H9 (cell line): ENCODE data around the gene TRIM65. TPM values are rescaled to one million over a fixed set of nuclear protein-coding genes. Genes with fewer than 3 reads are reported as not detected.

Experiments
- DNase-seq: peaks from one replicate; pipeline ENCODE4 v3.0.0-alpha.2; 2017
- H2AFZ ChIP-seq: one replicate; pipeline ENCODE4 v1.6.1; 2013; ENCODE audit warnings: mild to moderate bottlenecking, low read length, control low read depth, moderate library complexity
- H2AK5ac ChIP-seq: 2 replicates; pipeline ENCODE4 v1.6.1; 2013; ENCODE audit warnings: low read length, control low read depth, mixed read lengths; ENCODE audit not compliant: insufficient read length
- H2BK120ac ChIP-seq: one replicate; pipeline ENCODE4 v1.6.1; 2013; ENCODE audit warnings: low read depth, mild to moderate bottlenecking, low read length, control low read depth, inconsistent platforms; ENCODE audit not compliant: poor library complexity, severe bottlenecking
- H2BK12ac ChIP-seq: 2 replicates; pipeline ENCODE4 v1.6.1; 2013; ENCODE audit warnings: low read length, control low read depth, mixed read lengths, low read depth; ENCODE audit not compliant: insufficient read length
- H2BK15ac ChIP-seq: 2 replicates; pipeline ENCODE4 v1.6.1; 2013; ENCODE audit warnings: low read depth, low read length, control low read depth
- H2BK20ac ChIP-seq: one replicate; pipeline ENCODE4 v1.6.1; 2013; ENCODE audit warnings: low read depth, mild to moderate bottlenecking, low read length, control low read depth, inconsistent platforms; ENCODE audit not compliant: poor library complexity, severe bottlenecking
- H2BK5ac ChIP-seq: 2 replicates; pipeline ENCODE4 v1.6.1; 2013; ENCODE audit warnings: low read length, control low read depth, mixed read lengths; ENCODE audit not compliant: insufficient read length
- H3K14ac ChIP-seq: 2 replicates; pipeline ENCODE4 v1.6.1; 2013; ENCODE audit warnings: low read length, control low read depth; ENCODE audit not compliant: insufficient read depth
- H3K18ac ChIP-seq: 2 replicates; pipeline ENCODE4 v1.6.1; 2013; ENCODE audit warnings: low read depth, mild to moderate bottlenecking, mixed read lengths, low read length, control low read depth; ENCODE audit not compliant: insufficient read length
- H3K23ac ChIP-seq: 2 replicates; pipeline ENCODE4 v1.6.1; 2013; ENCODE audit warnings: low read length, control low read depth, mixed read lengths, low read depth; ENCODE audit not compliant: insufficient read length
- H3K23me2 ChIP-seq: 2 replicates; pipeline ENCODE4 v1.6.1; 2013; ENCODE audit warnings: low read depth, mild to moderate bottlenecking, mixed read lengths, low read length, control low read depth; ENCODE audit not compliant: insufficient read length, poor library complexity, severe bottlenecking
- H3K27ac ChIP-seq: 2 replicates; pipeline ENCODE4 v1.5.1; 2013; ENCODE audit warnings: low read length, control low read depth, mixed read lengths, low read depth; ENCODE audit not compliant: insufficient read length
- H3K27me3 ChIP-seq: 2 replicates; pipeline ENCODE4 v1.6.1; 2013; ENCODE audit warnings: low read length, control low read depth, inconsistent platforms; ENCODE audit not compliant: insufficient read depth
- H3K4ac ChIP-seq: 2 replicates; pipeline ENCODE4 v1.6.1; 2013; ENCODE audit warnings: low read depth, mild to moderate bottlenecking, control low read depth, inconsistent platforms, low read length, moderate library complexity
- H3K4me1 ChIP-seq: 2 replicates; pipeline ENCODE4 v1.6.1; 2013; ENCODE audit warnings: low read length, control low read depth, inconsistent platforms; ENCODE audit not compliant: insufficient read depth
- H3K4me2 ChIP-seq: 2 replicates; pipeline ENCODE4 v1.6.1; 2013; ENCODE audit warnings: low read length, control low read depth, mixed read lengths; ENCODE audit not compliant: insufficient read length, insufficient read depth
- H3K56ac ChIP-seq: 2 replicates; pipeline ENCODE4 v1.6.1; 2013; ENCODE audit warnings: low read depth, mild to moderate bottlenecking, mixed read lengths, low read length, control low read depth; ENCODE audit not compliant: insufficient read length
- H3K79me1 ChIP-seq: 2 replicates; pipeline ENCODE4 v1.6.1; 2013; ENCODE audit warnings: low read depth, mild to moderate bottlenecking, moderate library complexity, low read length, control low read depth, inconsistent platforms; ENCODE audit not compliant: insufficient read depth, poor library complexity, severe bottlenecking
- H3K79me2 ChIP-seq: 2 replicates; pipeline ENCODE4 v1.6.1; 2013; ENCODE audit warnings: low read length, control low read depth, inconsistent platforms; ENCODE audit not compliant: insufficient read depth
- H3K9ac ChIP-seq: 2 replicates; pipeline ENCODE4 v1.6.1; 2013; ENCODE audit warnings: low read length, control low read depth, mixed read lengths; ENCODE audit not compliant: insufficient read length; ENCODE audit errors: extremely low read depth
- H3K9me3 ChIP-seq: one replicate; pipeline ENCODE4 v1.6.1; 2013; ENCODE audit warnings: low read depth, low read length, inconsistent platforms; ENCODE audit not compliant: control insufficient read depth
- H3T11ph ChIP-seq: one replicate; pipeline ENCODE4 v1.6.1; 2013; ENCODE audit warnings: mild to moderate bottlenecking, low read length, control low read depth, inconsistent platforms
- H4K20me1 ChIP-seq: one replicate; pipeline ENCODE4 v1.6.1; 2013; ENCODE audit not compliant: control insufficient read depth, insufficient read length, insufficient read depth
- H4K5ac ChIP-seq: 2 replicates; pipeline ENCODE4 v1.6.1; 2013; ENCODE audit warnings: low read depth, mild to moderate bottlenecking, mixed read lengths, low read length, control low read depth; ENCODE audit not compliant: insufficient read length
- H4K8ac ChIP-seq: replicated peaks from 2 replicates; pipeline ENCODE4 v1.6.1; 2013; ENCODE audit warnings: low read length, control low read depth, mixed read lengths, low read depth; ENCODE audit not compliant: insufficient read length
- H4K91ac ChIP-seq: 2 replicates; pipeline ENCODE4 v1.6.1; 2013; ENCODE audit warnings: low read depth, mild to moderate bottlenecking, moderate library complexity, mixed read lengths, low read length, control low read depth; ENCODE audit not compliant: insufficient read length
- H3K27ac Mint-ChIP-seq, 3 experiments: 2 replicates in 2 of 3; 3 replicates in 1 of 3; pipeline ENCODE4 v1.8.0; 2020 to 2021; ENCODE audit warnings: mixed read lengths in 3 of 3, mild to moderate bottlenecking in 1 of 3, moderate library complexity in 1 of 3
- H3K27me3 Mint-ChIP-seq: 2 replicates; pipeline ENCODE4 v1.8.0; 2021; ENCODE audit warnings: low read depth, mild to moderate bottlenecking, moderate library complexity, mixed read lengths
- H3K36me3 Mint-ChIP-seq, 3 experiments: 2 replicates in 2 of 3; 3 replicates in 1 of 3; pipeline ENCODE4 v1.8.0; 2020 to 2021; ENCODE audit warnings: low read depth in 3 of 3, mixed read lengths in 3 of 3; ENCODE audit not compliant: insufficient read depth in 1 of 3
- H3K4me1 Mint-ChIP-seq, 2 experiments: 2 replicates each; pipeline ENCODE4 v1.8.0; 2020; ENCODE audit warnings: mixed read lengths in 2 of 2
- H3K4me3 Mint-ChIP-seq, 2 experiments: 2 replicates in 1 of 2; 3 replicates in 1 of 2; pipeline ENCODE4 v1.8.0; 2020 to 2021; ENCODE audit warnings: mild to moderate bottlenecking in 2 of 2, mixed read lengths in 2 of 2, moderate library complexity in 1 of 2
- H3K9me3 Mint-ChIP-seq, 2 experiments: 2 replicates in 1 of 2; 3 replicates in 1 of 2; pipeline ENCODE4 v1.8.0; 2020; ENCODE audit warnings: mild to moderate bottlenecking in 2 of 2, mixed read lengths in 2 of 2, moderate library complexity in 1 of 2
- CTCF ChIP-seq: fragments of 200-600 bp; sonication (generic); conservative IDR thresholded peaks from 3 replicates; pipeline ENCODE4 v1.8.0; 2021; ENCODE audit warnings: antibody characterized with exemption, mild to moderate bottlenecking
- WGBS: extraction: QIAGEN DNeasy Blood & Tissue Kit; methylation state at CpG from one replicate; pipeline ENCODE4 v1.1.7; 2013; ENCODE audit warnings: missing lambda C conversion rate, low lambda C conversion rate, mixed read lengths; ENCODE audit not compliant: insufficient read length; ENCODE audit errors: extremely low coverage; 5-methylcytosine and 5-hydroxymethylcytosine counted together
- total RNA-seq: library from RNA; stranded (reverse); gene quantifications from 2 replicates; pipeline ENCODE4 v1.2.1, GENCODE V29; 2021

Gene TRIM65
- total RNA-seq, 1 experiment from 2014 or later: 34.1 TPM

- Histone ChIP-seq H4K8ac (no peak overlapping the region), H3K23ac (no peak overlapping the region), H3K4me2 (no peak overlapping the region), H4K5ac (no peak overlapping the region), H3K56ac (no peak overlapping the region), H3K9ac (no peak overlapping the region), H3K27ac (no peak overlapping the region), H3K27me3 (no peaks in the 10 kb centered on the region), H3K79me1 (no peaks in the 10 kb centered on the region), H3K9me3 (no peaks in the 10 kb centered on the region), H3K4me1 (no peaks in the 10 kb centered on the region; the same call in 1 of the 2 replicates), H3K23me2 (peaks cover 13% of the 10 kb centered on the region), H4K91ac (no peak overlapping the region), H2BK20ac (no peak overlapping the region), H4K20me1 (no peaks in the 10 kb centered on the region), H3T11ph (no peak overlapping the region), H2AFZ (no peak overlapping the region), H2AK5ac (no peak overlapping the region), H3K18ac (no peak overlapping the region), H3K14ac (no peak overlapping the region), H2BK120ac (no peak overlapping the region), H2BK5ac (no peak overlapping the region), H3K4ac (no peak overlapping the region), H2BK15ac (no peak overlapping the region), H2BK12ac (no peak overlapping the region), H3K79me2 (no peaks in the 10 kb centered on the region)
- peaks cover 17 to 47% (median 40%) of the 10 kb centered on the region in 3 experiments for H3K36me3 Mint-ChIP-seq
- H3K4me1 Mint-ChIP-seq: peaks cover 16 to 22% of the 10 kb centered on the region in 2 experiments
- WGBS: no CpG with 5 or more reads among the region's 23 CpGs
- H3K9me3 Mint-ChIP-seq: no peaks in the 10 kb centered on the region
- no peak overlapping the region; a peak in 1 of 7 replicates for H3K27ac Mint-ChIP-seq
- no peak for DNase-seq
- no peak for TF ChIP-seq CTCF
- H3K4me3 Mint-ChIP-seq: no peak overlapping the region
- no peaks in the 10 kb centered on the region; the same call in 1 of the 2 replicates for H3K27me3 Mint-ChIP-seq
Observed at GRCh38 chr17:75899767-75900468, 3.2 kb upstream of the TRIM65 start.
